GM12872 (cell line): Measurements from ENCODE around the gene AP1S3.

Source experiments
- CTCF ChIP-seq: IDR thresholded peaks from 3 replicates; pipeline ENCODE4 v1.5.1; 2011; ENCODE audit warnings: low read depth, mild to moderate bottlenecking, low read length, moderate library complexity; ENCODE audit not compliant: insufficient read depth

The AP1S3 gene

GRCh38 chr2:223828314-223828713, 9.1 kb downstream of the AP1S3 start:
- TF ChIP-seq CTCF = no peak

GRCh38 chr2:223826995-223827394, 10.4 kb downstream of the AP1S3 start:
- no peak for TF ChIP-seq CTCF

- TF ChIP-seq CTCF = no peak
Observed at GRCh38 chr2:223824301-223824700, 13.1 kb downstream of the AP1S3 start.

- no peak for TF ChIP-seq CTCF
Observed at GRCh38 chr2:223822818-223823217, 14.6 kb downstream of the AP1S3 start.

- no peak for TF ChIP-seq CTCF
Observed at GRCh38 chr2:223820549-223820948, 16.8 kb downstream of the AP1S3 start.

- no peak for TF ChIP-seq CTCF
Observed at GRCh38 chr2:223819891-223820290, 17.5 kb downstream of the AP1S3 start.

GRCh38 chr2:223815884-223816570, 21.4 kb downstream of the AP1S3 start:
- TF ChIP-seq CTCF = no peak
